HCT116 (cell line): ENCODE data around the gene RIGI. TPM values are rescaled to one million over a fixed set of nuclear protein-coding genes. Genes with fewer than 3 reads are reported as not detected.

Experiments
- ATAC-seq: fragments of 200-7000 bp; cut with Tn5 transposase; 2 replicates; pipeline ENCODE4 v1.9.1; 2020; ENCODE audit warnings: mild to moderate bottlenecking, moderate library complexity
- BruUV-seq: library from RNA; stranded (reverse); fragments of 400-500 nt; replicated peaks from 2 replicates; lab custom pipeline; 2021; lab: Mats Ljungman, UMichigan
- CTCF ChIA-PET: fragments of 300-600 bp; sonication (Branson Sonifier 250); formaldehyde crosslinking; loops from one replicate; lab custom pipeline; 2021; ENCODE audit warnings: antibody characterized with exemption; lab: Charles Lee
- POLR2A ChIA-PET: fragments of 300-600, 350-600 bp; sonication (Branson Sonifier 250); formaldehyde crosslinking; loops from one replicate; lab custom pipeline; 2021; ENCODE audit warnings: antibody characterized with exemption; lab: Charles Lee
- RAD21 ChIA-PET, 2 experiments: fragments of 300-600 bp; sonication (Branson Sonifier 250); formaldehyde crosslinking; loops; one replicate each; lab custom pipeline; 2023; ENCODE audit warnings: low total read pairs in 2 of 2; ENCODE audit not compliant: uncharacterized antibody in 2 of 2, unreplicated experiment in 2 of 2, low non-redundant PET in 1 of 2; lab: Charles Lee
- DNase-seq: peaks from one replicate; pipeline ENCODE4 v3.0.0-alpha.2; 2010; ENCODE audit warnings: low read depth, low spot score
- H2AFZ ChIP-seq: fragments of 200-600 bp; shearing (Covaris generic), sonication (generic); 2 replicates; pipeline ENCODE4 v1.6.1; 2017; ENCODE audit warnings: low read depth, mixed run types, mixed read lengths, antibody characterized with exemption, low read length; ENCODE audit not compliant: poor library complexity, severe bottlenecking
- H3K27ac ChIP-seq: 2 replicates; pipeline ENCODE4 v1.5.1; 2012; ENCODE audit warnings: low read depth, low read length
- H3K27me3 ChIP-seq: fragments of 200-600 bp; sonication (generic); 2 replicates; pipeline ENCODE4 v1.6.1; 2016; ENCODE audit warnings: mixed run types, low read length, mixed read lengths; ENCODE audit not compliant: insufficient read depth
- H3K36me3 ChIP-seq, 2 experiments: fragments of 200-500 bp in 1 of 2; fragments of 200-600 bp in 1 of 2; sonication (Bioruptor generic) in 1 of 2; sonication (generic) in 1 of 2; 2 replicates each; pipeline versions ENCODE4 v1.5.1 to v1.6.1; 2014 to 2016; ENCODE audit warnings: low read length in 2 of 2, inconsistent platforms in 1 of 2, mixed read lengths in 1 of 2, mixed run types in 1 of 2; ENCODE audit not compliant: insufficient read depth in 2 of 2, control insufficient read depth in 1 of 2
- H3K4me1 ChIP-seq, 2 experiments: fragments of 200-600 bp in 1 of 2; sonication (generic) in 1 of 2; 2 replicates each; pipeline versions ENCODE4 v1.5.1 to v1.6.1; 2012 to 2017; ENCODE audit warnings: low read length in 2 of 2, inconsistent platforms in 1 of 2, mild to moderate bottlenecking in 1 of 2, mixed read lengths in 1 of 2, mixed run types in 1 of 2, moderate library complexity in 1 of 2; ENCODE audit not compliant: insufficient read depth in 2 of 2, control insufficient read depth in 1 of 2
- H3K4me2 ChIP-seq: fragments of 200-600 bp; sonication (generic); 2 replicates; pipeline ENCODE4 v1.6.1; 2017; ENCODE audit warnings: mixed run types, low read length, mixed read lengths
- H3K4me3 ChIP-seq, 2 experiments: fragments of 200-600 bp in 1 of 2; sonication (generic) in 1 of 2; replicated peaks in 1 of 2; 2 replicates each; pipeline ENCODE4 v1.5.1; 2011 to 2016; ENCODE audit warnings: low read length in 2 of 2, control low read depth in 1 of 2, low read depth in 1 of 2, mild to moderate bottlenecking in 1 of 2, mixed read lengths in 1 of 2, mixed run types in 1 of 2
- H3K79me2 ChIP-seq: fragments of 200-600 bp; sonication (generic); 2 replicates; pipeline ENCODE4 v1.6.1; 2017; ENCODE audit warnings: mild to moderate bottlenecking, mixed run types, low read length, moderate library complexity, mixed read lengths; ENCODE audit not compliant: insufficient read depth
- H3K9ac ChIP-seq: fragments of 200-600 bp; sonication (generic); 2 replicates; pipeline ENCODE4 v1.6.1; 2016; ENCODE audit warnings: low read length, mixed read lengths
- H3K9me2 ChIP-seq: fragments of 200-600 bp; sonication (generic), shearing (Covaris generic); 2 replicates; pipeline ENCODE4 v1.6.1; 2017; ENCODE audit warnings: mixed run types, mild to moderate bottlenecking, moderate library complexity; ENCODE audit not compliant: insufficient read depth
- H3K9me3 ChIP-seq, 2 experiments: fragments of 200-500 bp in 1 of 2; fragments of 200-600 bp in 1 of 2; sonication (Bioruptor generic) in 1 of 2; sonication (generic) in 1 of 2; 2 replicates each; pipeline ENCODE4 v1.6.1; 2014 to 2017; ENCODE audit warnings: low read length in 2 of 2, mixed read lengths in 2 of 2, inconsistent platforms in 1 of 2, low read depth in 1 of 2, mild to moderate bottlenecking in 1 of 2, mixed run types in 1 of 2, moderate library complexity in 1 of 2; ENCODE audit not compliant: control insufficient read depth in 1 of 2, insufficient read depth in 1 of 2
- H4K20me1 ChIP-seq: fragments of 200-600 bp; sonication (generic), shearing (Covaris generic); 2 replicates; pipeline ENCODE4 v1.6.1; 2017; ENCODE audit warnings: mixed run types, mild to moderate bottlenecking, moderate library complexity; ENCODE audit not compliant: insufficient read depth
- CBX3 ChIP-seq: IDR thresholded peaks from 2 replicates; pipeline ENCODE4 v1.6.1; 2012; ENCODE audit warnings: low read depth
- CTCF ChIP-seq, 3 experiments: fragments of 200-600 bp in 1 of 3; sonication (generic) in 1 of 3; IDR thresholded peaks in 2 of 3; conservative IDR thresholded peaks in 1 of 3; 2 replicates each; pipeline ENCODE4 v1.5.1; 2012 to 2017; ENCODE audit warnings: low read depth in 2 of 3, low read length in 2 of 3, antibody characterized with exemption in 1 of 3, borderline replicate concordance in 1 of 3, control low read depth in 1 of 3, mild to moderate bottlenecking in 1 of 3, mixed read lengths in 1 of 3, mixed run types in 1 of 3, moderate library complexity in 1 of 3; ENCODE audit not compliant: insufficient read depth in 1 of 3
- EGR1 ChIP-seq: IDR thresholded peaks from 2 replicates; pipeline ENCODE4 v1.6.1; 2012; ENCODE audit warnings: low read depth
- JUND ChIP-seq: IDR thresholded peaks from 2 replicates; pipeline ENCODE4 v1.6.1; 2012
- MAX ChIP-seq: IDR thresholded peaks from 2 replicates; pipeline ENCODE4 v1.6.1; 2012
- POLR2AphosphoS5 ChIP-seq: IDR thresholded peaks from 2 replicates; pipeline ENCODE4 v1.6.1; 2011; ENCODE audit warnings: mild to moderate bottlenecking, low read depth, low read length, moderate library complexity
- RAD21 ChIP-seq: IDR thresholded peaks from 2 replicates; pipeline ENCODE4 v1.6.1; 2012; ENCODE audit warnings: low read depth, mild to moderate bottlenecking
- SRF ChIP-seq: IDR thresholded peaks from 2 replicates; pipeline ENCODE4 v1.6.1; 2012; ENCODE audit warnings: low read depth
- ZBTB33 ChIP-seq: IDR thresholded peaks from 2 replicates; pipeline ENCODE4 v1.6.1; 2011; ENCODE audit warnings: mild to moderate bottlenecking, low read length, moderate library complexity; ENCODE audit not compliant: insufficient replicate concordance; ENCODE audit errors: extremely low read depth
- intact Hi-C: fragments of 100-400 bp; cut with micrococcal nuclease; formaldehyde crosslinking; loops from 2 replicates; pipeline ENCODE4 v1.10.0; 2022
- total RNA-seq: library from RNA; stranded (reverse); gene quantifications from one replicate; pipeline ENCODE4 v1.2.1, GENCODE V29; 2021; ENCODE audit not compliant: unreplicated experiment

Gene RIGI
- total RNA-seq, 1 experiment from 2014 or later, result 5.5 TPM

GRCh38 chr9:32486839-32487562, 39.0 kb downstream of the RIGI start:
- no TSS peak for BruUV-seq
- ATAC-seq (no peak), DNase-seq (no peak)
- H4K20me1 ChIP-seq, result no peaks in the 10 kb centered on the region
- H3K27ac ChIP-seq, result no peak overlapping the region
- no peaks in the 10 kb centered on the region for H3K4me1 ChIP-seq
- ChIA-PET CTCF (no interaction called here), POLR2A (no interaction called here), RAD21 (no interaction called here)
- no peak overlapping the region for H3K4me2 ChIP-seq
- no peaks in the 10 kb centered on the region for H3K79me2 ChIP-seq
- H3K9me2 ChIP-seq, result no peaks in the 10 kb centered on the region
- H3K36me3 ChIP-seq, result peaks cover 9 to 15% of the 10 kb centered on the region in 2 experiments; a peak in 3 of 4 replicates
- H3K27me3 ChIP-seq, result no peaks in the 10 kb centered on the region
- H3K4me3 ChIP-seq, result no peak overlapping the region
- H3K9me3 ChIP-seq, result no peaks in the 10 kb centered on the region
- TF ChIP-seq MAX (no peak), RAD21 (no peak), CTCF (IDR thresholded peaks at IDR 0.05 in 2 of 3, conservative IDR thresholded peaks at IDR 0.05 in 1 of 3; ENCODE audit: borderline replicate concordance in 1 of 3, insufficient read depth in 1 of 3, low read depth in 2 of 3, low read length in 2 of 3) (no peak), EGR1 (no peak), CBX3 (no peak), ZBTB33 (no peak), POLR2AphosphoS5 (no peak), SRF (no peak), JUND (no peak)
- TF ChIP-seq, all 23 proteins: peak for 0
- H3K9ac ChIP-seq, result no peak overlapping the region
- no peak overlapping the region for H2AFZ ChIP-seq
- intact Hi-C loops, result no loop called here
